HG02970 (cell line): Measurements from ENCODE around the gene KLK6.
"Not testable (repeated sequence)": the region's sequence is repeated elsewhere in the genome, so short reads cannot be mapped to it uniquely, and the experiment has no call there.

Experiments
- ATAC-seq: cut with Tn5 transposase; IDR thresholded peaks from one replicate; pipeline ENCODE4 v1.9.1; 2021; ENCODE audit warnings: mild to moderate bottlenecking, moderate library complexity, moderate number of reproducible peaks; ENCODE audit not compliant: unreplicated experiment, low FRiP score

Gene KLK6

GRCh38 chr19:50994129-50994528 lies 24.7 kb upstream of the KLK6 start:
- no peak for ATAC-seq

- ATAC-seq = no peak
Observed at GRCh38 chr19:50992666-50993035, 23.3 kb upstream of the KLK6 start.

- not testable (repeated sequence) for ATAC-seq
Observed at GRCh38 chr19:50984416-50984815, 15.0 kb upstream of the KLK6 start.

- ATAC-seq = no peak
Observed at GRCh38 chr19:50983625-50984292, 14.4 kb upstream of the KLK6 start, which contains the start of gene KLK7. Gene KLK7, minus strand, starts transcription at chr19:50983917. Its CDS starts 1,518 bp downstream, at chr19:50982399.

- ATAC-seq = no peak
Observed at GRCh38 chr19:50982186-50982585, 12.8 kb upstream of the KLK6 start.

GRCh38 chr19:50981587-50982146 lies 12.3 kb upstream of the KLK6 start:
- no peak for ATAC-seq

- no peak for ATAC-seq
Observed at GRCh38 chr19:50980208-50980607, 10.8 kb upstream of the KLK6 start.

GRCh38 chr19:50979758-50980157 lies 10.4 kb upstream of the KLK6 start:
- ATAC-seq = no peak

GRCh38 chr19:50978772-50979390 lies 9.5 kb upstream of the KLK6 start:
- ATAC-seq = no peak

GRCh38 chr19:50977626-50978025 lies 8.2 kb upstream of the KLK6 start:
- no peak for ATAC-seq

- ATAC-seq = no peak
Observed at GRCh38 chr19:50975766-50976165, 6.4 kb upstream of the KLK6 start.

GRCh38 chr19:50974702-50975556 lies 5.5 kb upstream of the KLK6 start:
- no peak for ATAC-seq

- ATAC-seq = no peak
Observed at GRCh38 chr19:50972795-50973376, 3.5 kb upstream of the KLK6 start.

- ATAC-seq = not testable (repeated sequence)
Observed at GRCh38 chr19:50969810-50970209, 419 bp upstream of the KLK6 start.

GRCh38 chr19:50968716-50969412 lies 527 bp downstream of the KLK6 start:
- no peak for ATAC-seq

GRCh38 chr19:50967929-50968715 lies 1.3 kb downstream of the KLK6 start:
- ATAC-seq = no peak

- no peak for ATAC-seq
Observed at GRCh38 chr19:50964266-50964665, 5.1 kb downstream of the KLK6 start.

GRCh38 chr19:50963381-50963780 lies 6.0 kb downstream of the KLK6 start:
- no peak for ATAC-seq

GRCh38 chr19:50962245-50962644 lies 7.1 kb downstream of the KLK6 start:
- no peak for ATAC-seq
